Activated T-cell treated with anti-CD3 and anti-CD28 coated beads, Interleukin-2, amount 50 U/mL, for 1 hour (primary cell): ENCODE results near the gene CELSR3.

Source experiments
- DNase-seq: peaks from one replicate; pipeline ENCODE4 v3.0.0-alpha.2; 2020

Gene CELSR3

DNA sequence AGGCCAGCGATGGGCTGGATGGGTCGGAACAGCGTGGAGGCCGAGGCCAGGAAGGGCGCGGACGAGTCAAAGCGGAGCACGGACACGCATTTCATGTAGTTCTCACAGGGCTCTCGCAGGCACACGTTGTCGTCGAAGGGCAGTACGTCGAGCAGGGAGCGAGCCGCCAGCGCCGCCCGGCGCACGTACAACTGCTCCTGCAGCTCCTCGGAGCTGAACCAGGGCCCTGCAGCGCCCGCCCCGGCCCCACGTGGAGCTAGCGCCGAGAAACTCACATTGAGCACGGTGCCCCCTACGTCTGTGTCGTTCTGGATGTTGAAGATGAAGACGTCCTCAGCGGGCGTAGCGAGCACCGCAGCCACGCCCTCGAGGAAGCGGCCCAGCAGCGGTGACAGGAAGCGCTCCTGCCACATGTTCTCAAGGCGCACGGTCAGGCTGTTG, 5.8 kb downstream of the CELSR3 start:
- DNase-seq = no peak

DNA sequence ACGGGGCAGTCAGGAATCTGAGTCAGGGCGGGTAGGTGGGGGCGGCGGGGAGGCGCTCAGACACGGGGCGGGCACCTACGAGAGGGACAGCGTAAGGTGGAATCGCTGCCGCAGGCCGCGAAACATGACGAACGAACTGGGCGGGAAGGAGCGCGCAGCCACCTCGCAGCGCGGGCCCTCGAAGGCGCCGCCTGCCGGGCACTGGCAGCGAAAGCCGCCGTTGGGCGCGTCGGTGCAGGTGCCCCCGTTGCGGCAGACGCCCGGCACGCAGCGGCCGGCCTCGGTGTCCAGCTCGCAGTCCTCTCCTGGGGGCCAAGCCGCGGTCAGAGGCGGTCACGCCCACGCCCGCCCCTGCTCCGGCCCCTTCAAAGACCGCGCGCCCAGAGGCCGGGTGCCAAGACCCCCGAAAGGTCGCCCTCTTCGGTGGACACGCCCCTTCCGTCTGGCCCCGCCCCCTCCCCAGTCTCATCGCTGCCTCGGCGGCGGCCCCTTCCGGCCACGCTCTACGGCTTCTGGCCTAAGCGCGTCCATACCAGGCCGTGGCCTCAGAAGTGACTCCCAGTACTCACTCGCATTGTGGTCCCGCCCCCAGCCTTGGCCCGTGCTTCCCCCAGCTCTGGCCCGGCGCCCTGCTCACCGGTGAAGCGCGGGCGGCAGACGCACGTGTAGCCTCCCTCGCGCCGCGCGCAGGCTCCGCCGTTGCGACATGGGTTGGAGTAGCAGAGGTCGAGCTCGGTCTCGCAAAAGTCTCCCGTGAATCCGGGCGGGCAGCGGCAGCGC, 6.4 kb downstream of the CELSR3 start:
- peak; percentile 91 for DNase-seq

DNA sequence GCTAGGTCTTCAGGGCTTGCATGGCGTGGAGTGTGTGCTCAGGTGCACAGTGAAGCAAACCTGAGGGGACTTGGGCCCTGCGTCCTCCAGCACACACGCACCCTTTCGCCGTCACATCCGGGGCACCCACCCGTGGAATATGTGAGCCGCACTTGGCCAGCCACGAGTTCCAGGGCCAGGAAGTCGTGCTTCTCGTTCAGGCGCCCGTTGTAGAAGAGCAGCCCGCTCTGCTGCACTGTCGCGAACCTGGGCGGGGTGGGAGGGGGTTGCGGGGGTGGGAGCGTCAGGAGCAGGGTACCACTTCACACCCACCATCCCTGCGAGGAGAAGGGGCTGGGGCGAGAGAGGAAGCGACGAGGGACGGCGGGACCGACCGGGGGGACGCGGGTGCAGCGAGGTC, 7.1 kb downstream of the CELSR3 start:
- DNase-seq = no peak

DNA sequence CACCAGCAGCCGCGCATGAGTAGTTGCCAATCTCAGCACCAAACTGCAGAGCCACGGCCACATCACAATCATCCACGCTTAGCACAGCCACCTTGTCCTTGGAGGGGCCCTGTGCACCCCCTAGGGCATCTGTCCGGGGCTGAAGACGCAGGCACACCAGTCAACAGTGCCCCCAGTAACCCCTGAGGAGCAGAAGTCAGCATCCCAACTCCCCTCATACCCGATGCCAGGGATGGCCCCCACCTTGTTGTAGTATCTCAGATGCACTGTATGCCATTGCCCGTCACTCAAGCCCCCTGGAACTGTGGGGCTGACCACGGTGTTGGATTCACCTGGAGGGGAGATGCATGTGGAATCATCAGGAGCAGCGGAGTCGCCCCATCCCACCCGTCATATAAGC, 7.6 kb downstream of the CELSR3 start:
- no peak for DNase-seq

DNA sequence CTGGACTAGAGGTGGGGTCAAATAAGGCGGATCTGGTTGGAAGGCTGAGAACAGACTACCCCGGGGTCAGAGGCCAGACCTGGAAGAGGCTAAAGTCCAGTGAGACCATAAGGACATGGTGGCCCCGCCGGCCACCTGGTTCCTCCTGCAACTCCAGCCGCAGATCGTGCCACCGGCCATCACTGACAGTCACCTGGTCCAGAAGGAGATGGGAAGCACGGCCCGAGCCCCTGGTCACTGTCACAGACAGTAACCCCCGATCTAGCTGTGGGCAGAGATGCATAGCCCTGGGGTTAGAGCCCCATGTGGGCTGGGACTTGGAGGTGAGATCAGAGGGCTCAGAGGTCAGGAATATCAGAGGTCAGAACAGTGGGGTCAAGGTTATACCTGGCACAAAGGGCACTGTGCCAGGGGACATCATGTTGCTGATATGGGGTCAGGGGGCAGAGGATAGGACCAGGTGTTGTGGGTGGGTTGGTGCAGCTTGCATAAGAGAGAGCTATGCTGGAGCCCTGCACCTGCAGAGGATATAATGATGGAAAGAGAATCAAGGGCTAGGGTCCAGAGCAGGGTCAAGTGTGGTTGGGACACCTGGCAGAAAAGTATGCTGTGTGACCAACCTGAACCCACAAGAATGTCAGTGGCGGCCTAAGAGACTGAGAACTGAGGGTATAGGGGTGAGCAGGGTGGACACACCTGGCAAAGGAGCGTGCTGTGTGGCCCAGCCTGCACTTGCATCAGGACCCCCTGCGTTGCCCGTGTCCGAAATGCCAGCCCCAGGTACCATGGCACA, 9.6 kb downstream of the CELSR3 start:
- DNase-seq = no peak

DNA sequence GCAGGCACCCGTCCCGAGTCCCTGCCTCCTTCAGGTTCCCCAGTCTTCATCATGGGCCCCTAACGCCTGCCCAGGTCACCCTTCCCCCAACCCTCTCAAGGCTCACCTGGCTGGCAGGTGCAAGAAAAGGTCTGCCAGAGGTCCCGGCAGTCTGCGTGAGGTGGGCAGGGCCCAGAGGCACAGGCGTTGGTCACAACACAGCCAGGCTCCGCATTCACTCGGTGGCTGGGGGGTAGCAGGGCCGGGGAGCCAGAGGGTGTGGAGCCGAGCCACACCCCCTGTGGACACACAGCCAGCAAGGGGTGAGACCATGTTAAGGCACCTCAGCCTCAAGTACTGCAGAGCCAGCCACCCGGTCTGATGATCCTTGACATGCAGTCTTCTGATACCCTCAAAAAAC, 10.9 kb downstream of the CELSR3 start:
- no peak for DNase-seq

DNA sequence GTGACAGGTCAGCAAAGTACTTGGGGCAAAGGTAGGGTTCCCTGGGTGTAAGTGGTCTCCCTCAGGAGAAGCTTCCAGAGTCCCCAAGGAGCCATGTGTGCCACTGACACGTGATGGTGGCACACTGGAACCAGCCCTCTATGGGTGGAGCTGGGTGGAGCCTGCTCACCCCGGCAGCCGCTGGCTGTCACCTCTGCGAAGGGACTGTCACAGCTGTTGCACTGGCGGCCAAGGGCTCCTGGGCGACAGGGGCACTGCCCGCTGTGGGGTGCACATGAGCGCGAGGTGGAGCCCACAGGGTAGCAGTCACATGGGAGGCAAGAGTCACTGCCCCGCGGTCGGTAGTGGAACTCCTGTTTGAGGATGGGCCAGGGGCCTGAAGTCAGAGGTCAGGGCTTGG, 12.0 kb downstream of the CELSR3 start:
- no peak for DNase-seq

DNA sequence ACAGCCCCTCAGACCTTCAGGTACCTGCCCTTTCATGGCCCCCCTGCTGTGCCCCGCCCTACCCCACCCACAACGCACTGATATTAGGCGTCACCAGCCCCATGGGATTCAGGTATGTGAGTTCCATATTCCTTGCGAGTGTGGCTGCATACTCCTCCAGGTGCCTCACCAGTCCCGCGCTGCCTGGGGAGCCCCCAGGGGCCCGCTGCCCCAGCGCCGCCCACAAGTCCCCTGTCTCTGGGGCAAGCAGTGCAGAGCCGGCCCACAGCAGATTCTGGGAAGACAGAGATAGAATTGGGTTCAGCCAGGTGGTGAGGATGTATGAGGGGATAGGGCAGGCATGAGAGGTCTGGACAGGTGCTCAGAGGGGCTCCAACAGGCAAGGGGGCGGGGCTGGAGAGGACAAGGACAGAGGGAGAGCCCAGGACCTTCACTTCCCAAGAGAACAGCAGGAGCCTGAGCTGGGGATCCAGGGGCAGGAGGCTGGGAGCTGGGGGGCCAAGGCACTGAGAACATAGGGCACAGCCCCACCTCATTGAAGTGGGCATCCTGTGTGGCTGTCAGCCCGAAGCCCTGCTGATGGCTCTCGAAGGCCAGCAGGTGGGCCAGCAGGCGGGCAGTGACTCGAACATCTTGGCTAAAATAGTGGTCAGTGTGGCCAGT, 14.4 kb downstream of the CELSR3 start:
- no peak for DNase-seq

DNA sequence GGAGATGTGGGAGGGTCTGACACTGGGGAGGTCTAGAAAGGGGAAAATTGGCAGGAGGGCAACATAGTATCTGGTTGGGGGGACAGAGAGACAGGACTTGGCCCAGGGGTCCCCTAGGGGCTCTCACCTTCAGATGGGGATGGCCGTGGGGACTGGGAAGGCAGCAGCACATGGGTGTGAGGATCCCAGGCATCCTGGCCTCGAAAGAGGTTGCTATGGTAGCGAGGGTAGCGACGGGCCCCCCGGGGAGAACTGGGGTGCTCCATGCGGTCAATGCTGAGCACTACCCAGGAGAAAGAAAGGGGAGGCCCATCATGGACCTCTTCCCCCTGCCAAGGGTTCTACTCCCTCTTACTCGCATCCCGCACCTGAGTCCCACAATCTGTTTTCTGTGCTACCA, 15.0 kb downstream of the CELSR3 start:
- no peak for DNase-seq

DNA sequence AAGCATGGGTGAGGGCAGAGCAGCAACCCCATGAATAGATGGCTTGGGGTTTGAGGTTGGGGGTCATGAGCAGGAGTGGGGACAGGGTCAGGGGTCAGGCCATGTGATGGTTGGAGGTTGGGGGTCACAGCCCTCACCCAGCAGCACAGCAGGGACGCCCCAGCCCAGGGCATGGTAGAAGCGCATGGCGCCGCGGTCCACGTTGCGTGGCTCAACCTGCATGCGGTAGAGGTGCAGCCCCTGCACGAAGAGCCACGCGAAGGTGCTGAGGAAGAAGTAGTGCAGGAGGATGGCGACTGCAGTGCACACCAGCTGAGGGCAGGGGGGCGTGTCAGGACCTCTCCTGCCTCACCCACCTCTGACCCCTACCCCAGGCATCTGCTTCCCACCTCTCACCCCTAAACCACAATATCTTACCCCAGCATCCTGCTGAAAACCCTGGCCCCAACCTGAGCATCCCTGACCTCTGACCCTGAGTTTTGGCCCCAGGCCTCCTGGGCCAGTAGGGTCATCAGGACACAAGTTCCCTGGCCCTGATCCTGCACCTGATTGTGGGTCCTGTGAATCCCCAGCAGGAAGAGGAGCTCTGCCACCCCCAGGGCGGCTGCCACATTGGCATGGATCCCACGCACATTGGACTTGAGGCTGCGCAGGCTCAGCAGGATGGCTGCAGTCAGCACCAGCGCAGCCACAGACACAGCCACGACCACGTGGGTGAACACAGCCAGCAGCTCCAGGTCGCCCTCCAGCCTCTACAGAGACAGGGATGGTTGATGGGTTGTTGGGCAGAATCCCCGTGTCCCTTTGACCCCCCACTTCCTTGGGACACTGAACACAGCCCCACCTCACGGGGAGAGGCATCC, 17.6 kb downstream of the CELSR3 start:
- DNase-seq = no peak

DNA sequence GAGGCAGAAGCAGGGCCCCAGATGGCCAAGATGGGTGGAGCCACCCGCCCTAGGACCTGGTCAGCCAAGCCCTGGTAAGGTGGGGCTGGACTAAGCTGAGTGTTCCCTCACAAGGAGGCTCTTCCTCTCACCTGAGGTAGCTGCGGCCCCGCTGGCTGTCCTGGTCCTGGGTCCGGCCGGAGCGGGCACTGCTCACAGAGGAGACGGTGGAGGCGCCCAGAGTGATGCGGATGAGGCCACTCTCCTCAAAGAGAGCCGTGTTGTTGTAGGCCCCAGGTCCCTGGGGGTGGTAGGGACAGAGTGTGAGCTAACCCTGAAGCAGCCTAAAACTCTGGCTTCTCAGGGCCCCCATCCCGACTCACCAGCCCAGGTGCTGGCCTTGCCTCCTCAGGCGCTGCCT, 20.1 kb downstream of the CELSR3 start:
- DNase-seq = no peak

DNA sequence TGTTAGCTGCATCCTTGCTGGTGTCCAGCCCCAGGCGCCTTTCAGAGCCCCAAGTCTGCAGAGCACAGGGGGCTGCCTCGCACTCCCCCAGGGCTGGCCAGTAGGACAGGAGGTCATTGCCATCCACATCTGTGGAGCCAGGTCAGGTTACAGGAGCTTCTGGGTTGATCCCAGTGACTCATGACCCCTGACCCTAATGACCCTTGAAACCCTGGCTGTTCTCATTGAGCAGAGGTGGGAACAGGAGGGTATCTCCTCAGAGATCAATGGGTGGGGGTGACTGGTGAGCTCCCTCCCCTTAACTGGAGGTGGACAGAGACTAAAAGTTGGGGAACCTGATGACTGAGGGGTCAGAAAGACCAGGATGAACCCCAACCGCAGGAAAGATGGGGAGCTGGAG, 21.3 kb downstream of the CELSR3 start:
- DNase-seq = no peak

DNA sequence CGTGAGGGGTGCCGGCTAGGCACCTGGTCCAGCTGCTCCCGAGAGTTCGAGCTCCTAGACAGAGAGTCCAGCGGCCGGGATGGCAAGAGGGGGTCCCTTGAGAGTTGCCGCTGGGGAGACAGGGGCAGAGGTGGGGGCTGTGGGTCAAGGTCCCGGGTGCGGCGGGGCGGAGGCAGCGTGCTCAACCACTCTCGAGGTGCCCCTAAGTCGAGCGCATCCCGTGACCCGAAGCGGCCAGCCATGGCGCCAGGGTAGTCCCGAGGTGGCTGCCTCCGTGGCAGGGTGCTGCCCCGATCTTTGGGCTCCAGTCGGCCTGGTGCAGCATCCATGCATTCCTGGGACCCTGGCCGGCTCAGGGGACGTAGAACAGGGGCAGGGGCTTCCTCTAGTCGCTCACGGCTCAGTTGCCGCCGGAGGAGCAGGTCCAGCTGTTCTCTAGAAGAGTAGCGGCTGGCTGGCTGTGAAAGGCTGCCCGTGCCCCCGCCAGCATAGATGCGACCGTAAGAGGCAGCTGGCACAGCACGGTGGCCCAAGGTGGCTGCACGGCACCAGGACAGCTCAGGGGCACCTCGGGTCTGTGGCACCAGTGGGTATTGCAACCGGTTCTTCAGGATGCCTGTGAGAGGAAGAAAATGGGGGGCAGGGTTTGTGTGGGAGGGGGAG, 22.6 kb downstream of the CELSR3 start:
- DNase-seq = no peak

DNA sequence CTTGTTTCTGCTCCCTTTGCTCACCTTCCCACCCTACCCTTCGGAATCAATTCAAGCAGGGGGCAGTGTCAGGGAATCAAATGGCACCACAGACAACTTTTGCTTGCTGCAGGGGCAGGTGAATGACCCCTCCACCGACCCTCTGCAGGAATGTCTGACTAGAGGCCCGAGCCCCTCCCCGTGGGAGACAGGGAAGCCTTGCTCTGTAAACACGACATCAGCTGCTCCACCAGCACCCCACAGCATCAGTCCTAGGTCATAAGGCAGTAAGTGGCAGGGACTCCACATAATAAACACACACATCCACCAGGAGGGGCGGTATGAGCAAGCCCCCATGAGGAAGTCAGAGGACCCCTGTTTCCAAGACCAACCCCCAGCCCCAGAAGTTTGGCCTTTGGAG, 25.4 kb downstream of the CELSR3 start:
- no peak for DNase-seq

DNA sequence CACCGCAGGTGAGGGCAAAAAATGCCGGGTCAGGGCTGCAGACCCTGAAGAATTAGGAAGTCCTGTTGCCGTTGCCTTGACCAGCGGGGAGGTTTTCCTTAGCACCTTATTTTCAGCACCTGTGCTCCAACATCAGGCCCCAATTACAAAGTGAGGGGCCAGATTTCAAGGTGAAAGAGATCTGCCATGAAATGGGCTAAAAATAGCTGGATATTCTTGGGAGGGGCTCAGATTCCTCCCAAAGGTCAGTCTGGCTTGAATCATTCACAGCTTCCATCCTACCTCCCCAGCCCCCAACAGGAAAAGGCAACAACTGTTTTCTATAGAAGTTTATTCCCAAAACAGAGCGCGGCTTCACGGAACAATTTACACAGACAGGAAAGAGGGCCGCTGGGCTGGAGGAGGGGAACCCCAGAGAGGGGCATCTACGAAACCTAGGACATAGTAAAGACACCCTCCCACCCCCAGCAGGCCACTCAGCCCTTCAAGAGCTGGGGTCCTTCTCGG, 26.5 kb downstream of the CELSR3 start:
- DNase-seq = no peak

DNA sequence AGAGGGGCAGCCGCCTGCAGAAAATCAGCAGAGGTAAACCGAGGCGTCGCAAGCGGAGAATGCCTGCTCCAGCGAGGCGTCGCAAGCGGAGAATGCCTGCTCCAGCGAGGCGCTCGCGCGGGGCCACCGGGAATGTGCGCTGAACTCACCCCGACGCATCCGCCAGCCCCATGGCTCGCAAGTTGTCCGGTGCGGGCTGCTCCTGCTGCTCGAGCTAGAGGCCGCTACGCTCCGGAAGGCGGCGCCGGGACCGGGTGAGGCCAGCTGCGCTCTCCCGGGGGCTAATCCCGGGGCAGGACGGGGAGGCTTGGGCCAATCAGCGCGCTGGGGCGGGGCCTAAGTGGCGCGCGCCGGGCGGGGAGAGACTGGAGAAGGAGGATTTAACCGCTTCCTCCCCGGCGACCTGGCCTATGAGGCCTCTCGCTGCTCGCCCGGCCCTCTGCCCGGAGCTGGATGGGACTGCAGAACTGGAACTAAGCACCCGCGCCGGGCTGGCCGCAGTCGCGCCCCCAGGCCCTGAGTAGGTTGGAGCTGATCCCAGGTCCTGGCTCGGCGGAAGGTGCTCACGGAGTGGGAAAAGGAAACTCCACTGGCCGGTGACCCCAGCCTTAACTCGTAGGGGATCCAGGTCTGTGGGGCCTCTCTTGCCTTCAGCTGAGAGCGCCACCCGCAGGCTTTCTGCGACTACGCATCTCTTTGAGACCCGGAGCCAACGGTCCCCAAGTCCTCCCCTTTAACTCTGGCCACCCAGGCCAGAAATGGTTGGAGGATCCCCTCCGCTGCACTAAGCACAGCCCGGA, 27.3 kb downstream of the CELSR3 start, which contains the start of gene SLC26A6:
Gene SLC26A6 (minus strand): TSS at position 240 of the 800 bp plus-strand sequence. CDS start 68 bp downstream, at position 172.
- DNase-seq = peak; percentile 94

DNA sequence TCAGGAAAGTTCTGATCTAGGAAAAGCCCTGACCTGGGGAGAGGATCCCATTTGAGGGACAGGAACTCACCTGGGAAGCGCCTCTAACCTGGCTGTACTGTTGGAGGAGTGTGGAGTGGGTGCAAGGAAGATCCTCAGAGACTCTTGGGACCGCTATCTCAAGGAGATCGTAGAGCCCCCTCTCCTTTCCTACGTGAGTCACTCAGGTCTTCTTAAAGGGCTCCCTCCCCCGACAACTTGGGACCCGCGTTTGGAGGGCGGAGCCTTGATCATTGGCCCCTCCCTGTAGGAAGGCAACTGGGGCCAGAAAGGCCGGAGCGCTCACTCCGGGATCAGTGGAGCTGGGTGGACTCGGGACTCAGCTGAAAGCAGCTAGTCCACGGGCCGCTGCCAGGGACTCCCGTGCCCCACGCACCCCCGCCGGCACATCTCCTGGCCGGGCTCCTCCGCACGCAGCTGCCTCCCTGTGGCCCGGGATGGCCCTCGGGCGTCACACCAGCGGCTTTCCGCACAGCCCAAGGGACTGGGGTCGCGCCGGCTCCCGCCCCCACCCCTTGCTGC, 27.9 kb downstream of the CELSR3 start:
- peak; percentile 56 for DNase-seq

DNA sequence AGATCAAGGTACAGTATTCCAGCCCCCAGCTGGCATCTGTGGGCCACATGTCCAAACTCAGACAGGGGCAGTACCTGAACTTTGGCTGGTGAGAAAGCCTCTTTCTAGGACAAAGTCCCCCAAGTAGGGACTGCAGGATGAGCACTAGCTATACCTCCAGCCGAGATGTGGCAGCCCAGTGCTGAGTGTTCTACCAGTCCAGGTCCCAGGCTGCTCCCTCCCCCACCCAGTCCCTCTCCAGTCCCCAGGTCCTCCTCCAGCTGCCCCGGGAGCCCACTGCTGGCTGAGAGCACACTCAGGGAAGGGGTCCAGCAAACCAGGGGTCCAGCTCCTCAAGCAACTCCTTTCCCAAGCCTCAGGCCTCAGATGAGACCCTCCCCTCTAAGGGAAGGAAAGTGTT, 28.9 kb downstream of the CELSR3 start:
- DNase-seq = no peak

DNA sequence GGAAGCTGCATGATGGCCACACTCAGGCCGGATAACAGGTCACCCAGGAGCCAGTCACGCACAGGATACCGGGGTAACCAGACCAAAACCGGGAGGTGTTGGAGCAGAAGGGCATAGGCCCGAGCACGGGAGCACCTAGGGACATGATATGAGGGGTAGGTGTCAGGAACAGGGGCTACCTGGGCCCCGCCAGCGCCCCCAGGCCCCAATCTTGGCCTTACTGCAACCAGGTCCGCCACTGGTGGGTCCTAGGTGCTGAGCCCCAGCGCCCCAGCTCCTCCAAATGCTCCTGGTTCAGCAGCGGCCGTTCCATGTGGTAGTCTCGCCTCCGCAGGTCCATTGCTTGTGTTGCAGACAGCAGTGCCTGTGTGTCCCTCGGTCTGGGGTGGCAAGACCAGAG, 29.4 kb downstream of the CELSR3 start:
- no peak for DNase-seq
